ENCODE results near the gene KIF16B.

DNA sequence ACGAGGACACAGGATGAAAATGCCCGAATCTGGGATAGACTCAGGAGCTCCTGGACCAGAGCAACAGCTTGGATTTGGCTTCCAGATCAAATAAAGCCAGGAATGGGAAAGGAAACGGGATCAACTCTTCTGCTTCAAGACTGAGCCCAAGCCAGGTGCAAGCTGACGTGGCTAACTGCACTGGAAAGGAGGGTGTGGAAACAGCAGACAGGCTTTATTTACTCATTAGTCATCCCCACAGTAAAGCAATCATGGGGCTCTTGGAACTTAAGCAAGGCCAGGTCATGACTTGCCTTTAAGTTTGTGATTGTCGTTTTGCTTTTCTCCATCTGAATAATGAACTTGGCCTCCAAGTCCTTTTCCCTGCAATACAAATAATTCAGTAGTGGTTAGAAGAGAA is 45.2 kb downstream of the KIF16B start:
- TF ChIP-seq POLR2A (IDR thresholded peaks at IDR 0.05), result no peak
- TF ChIP-seq, protein P1, sequence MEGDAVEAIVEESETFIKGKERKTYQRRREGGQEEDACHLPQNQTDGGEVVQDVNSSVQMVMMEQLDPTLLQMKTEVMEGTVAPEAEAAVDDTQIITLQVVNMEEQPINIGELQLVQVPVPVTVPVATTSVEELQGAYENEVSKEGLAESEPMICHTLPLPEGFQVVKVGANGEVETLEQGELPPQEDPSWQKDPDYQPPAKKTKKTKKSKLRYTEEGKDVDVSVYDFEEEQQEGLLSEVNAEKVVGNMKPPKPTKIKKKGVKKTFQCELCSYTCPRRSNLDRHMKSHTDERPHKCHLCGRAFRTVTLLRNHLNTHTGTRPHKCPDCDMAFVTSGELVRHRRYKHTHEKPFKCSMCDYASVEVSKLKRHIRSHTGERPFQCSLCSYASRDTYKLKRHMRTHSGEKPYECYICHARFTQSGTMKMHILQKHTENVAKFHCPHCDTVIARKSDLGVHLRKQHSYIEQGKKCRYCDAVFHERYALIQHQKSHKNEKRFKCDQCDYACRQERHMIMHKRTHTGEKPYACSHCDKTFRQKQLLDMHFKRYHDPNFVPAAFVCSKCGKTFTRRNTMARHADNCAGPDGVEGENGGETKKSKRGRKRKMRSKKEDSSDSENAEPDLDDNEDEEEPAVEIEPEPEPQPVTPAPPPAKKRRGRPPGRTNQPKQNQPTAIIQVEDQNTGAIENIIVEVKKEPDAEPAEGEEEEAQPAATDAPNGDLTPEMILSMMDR (IDR thresholded peaks at IDR 0.05), result no peak
- no peak for TF ChIP-seq EP300 (IDR thresholded peaks at IDR 0.05)
